HEK293T (cell line): Measurements from ENCODE around the gene NCS1.

Experiments
- ARNT ChIP-seq: fragments of 450-650 bp; IDR thresholded peaks from 2 replicates; pipeline ENCODE4 v1.6.1; 2017; ENCODE audit warnings: mild to moderate bottlenecking
- FOXM1 ChIP-seq: fragments of 450-650 bp; IDR thresholded peaks from 2 replicates; pipeline ENCODE4 v1.6.1; 2017; ENCODE audit warnings: mild to moderate bottlenecking, borderline replicate concordance
- HDGF ChIP-seq: fragments of 450-650 bp; IDR thresholded peaks from 2 replicates; pipeline ENCODE4 v1.6.1; 2017; ENCODE audit warnings: antibody characterized with exemption, borderline replicate concordance
- TARDBP ChIP-seq: fragments of 450-650 bp; IDR thresholded peaks from 2 replicates; pipeline ENCODE4 v1.6.1; 2016

- no peak for TF ChIP-seq FOXM1
- no peak for TF ChIP-seq HDGF
- no peak for TF ChIP-seq ARNT
- TF ChIP-seq TARDBP, result no peak
Observed at GRCh38 chr9:130227833-130228232, 55.6 kb downstream of the NCS1 start.
